ENCODE results near the gene GABPB1.

Gene GABPB1

GRCh38 chr15:50365570-50365969 is 10.6 kb upstream of the GABPB1 start:
- Histone ChIP-seq H3K27ac (ENCODE audit: low read depth, low read length) (no peak overlapping the region), H3K9ac (ENCODE audit: low read depth, low read length) (no peak overlapping the region), H3K27me3 (ENCODE audit: insufficient read depth, low read length) (no peaks in the 10 kb centered on the region), H3K9me3 (ENCODE audit: insufficient read depth, low read depth, low read length) (no peaks in the 10 kb centered on the region), H3K4me1 (ENCODE audit: insufficient read depth, low read length) (no peaks in the 10 kb centered on the region), H3K4me3 (ENCODE audit: low read length) (no peak overlapping the region), H3K36me3 (ENCODE audit: insufficient read depth, low read length) (peaks cover 63% of the 10 kb centered on the region)
- 85% methylated on average over 2 of the region's 2 CpGs for WGBS

- Histone ChIP-seq H3K9me3 (ENCODE audit: insufficient read depth, low read depth, low read length) (no peaks in the 10 kb centered on the region), H3K4me3 (ENCODE audit: low read length) (no peak overlapping the region), H3K4me1 (ENCODE audit: insufficient read depth, low read length) (no peaks in the 10 kb centered on the region), H3K9ac (ENCODE audit: low read depth, low read length) (no peak overlapping the region), H3K27ac (ENCODE audit: low read depth, low read length) (no peak overlapping the region), H3K27me3 (ENCODE audit: insufficient read depth, low read length) (no peaks in the 10 kb centered on the region), H3K36me3 (ENCODE audit: insufficient read depth, low read length) (peaks cover 76% of the 10 kb centered on the region)
- 91% methylated on average over 2 of the region's 2 CpGs for WGBS
Measured at GRCh38 chr15:50363612-50364011, 8.6 kb upstream of the GABPB1 start.

- H3K9me3 ChIP-seq (ENCODE audit: insufficient read depth, low read depth, low read length), result no peaks in the 10 kb centered on the region
- no peak overlapping the region for H3K27ac ChIP-seq (ENCODE audit: low read depth, low read length)
- H3K36me3 ChIP-seq (ENCODE audit: insufficient read depth, low read length), result peaks cover 85% of the 10 kb centered on the region
- WGBS, result 86% methylated on average over 5 of the region's 6 CpGs
- no peak overlapping the region for H3K9ac ChIP-seq (ENCODE audit: low read depth, low read length)
- no peak overlapping the region for H3K4me3 ChIP-seq (ENCODE audit: low read length)
- no peaks in the 10 kb centered on the region for H3K27me3 ChIP-seq (ENCODE audit: insufficient read depth, low read length)
- H3K4me1 ChIP-seq (ENCODE audit: insufficient read depth, low read length), result peaks cover 4% of the 10 kb centered on the region; the same call in 1 of the 2 replicates
Measured at GRCh38 chr15:50361756-50362155, 6.8 kb upstream of the GABPB1 start.

- Histone ChIP-seq H3K9me3 (ENCODE audit: insufficient read depth, low read depth, low read length) (no peaks in the 10 kb centered on the region), H3K27ac (ENCODE audit: low read depth, low read length) (no peak overlapping the region), H3K36me3 (ENCODE audit: insufficient read depth, low read length) (peaks cover 68% of the 10 kb centered on the region), H3K4me1 (ENCODE audit: insufficient read depth, low read length) (peaks cover 11% of the 10 kb centered on the region; the same call in 1 of the 2 replicates), H3K27me3 (ENCODE audit: insufficient read depth, low read length) (no peaks in the 10 kb centered on the region), H3K9ac (ENCODE audit: low read depth, low read length) (no peak overlapping the region), H3K4me3 (ENCODE audit: low read length) (no peak overlapping the region)
- WGBS, result 86% methylated on average over 1 of the region's 1 CpG
Measured at GRCh38 chr15:50358845-50359244, 3.8 kb upstream of the GABPB1 start.

- H3K4me3 ChIP-seq (ENCODE audit: low read length), result peak overlapping the region; percentile 91
- H3K9me3 ChIP-seq (ENCODE audit: insufficient read depth, low read depth, low read length), result no peaks in the 10 kb centered on the region
- no peaks in the 10 kb centered on the region for H3K27me3 ChIP-seq (ENCODE audit: insufficient read depth, low read length)
- 12% methylated on average over 2 of the region's 2 CpGs for WGBS
- H3K4me1 ChIP-seq (ENCODE audit: insufficient read depth, low read length), result peaks cover 23% of the 10 kb centered on the region
- H3K27ac ChIP-seq (ENCODE audit: low read depth, low read length), result peak overlapping the region; percentile 95
- H3K36me3 ChIP-seq (ENCODE audit: insufficient read depth, low read length), result peaks cover 40% of the 10 kb centered on the region
- H3K9ac ChIP-seq (ENCODE audit: low read depth, low read length), result peak overlapping the region; percentile 99
Measured at GRCh38 chr15:50355980-50356379, 982 bp upstream of the GABPB1 start.

GRCh38 chr15:50355619-50355905 is 564 bp upstream of the GABPB1 start:
- 1% methylated on average over 8 of the region's 8 CpGs for WGBS
- no peaks in the 10 kb centered on the region for H3K9me3 ChIP-seq (ENCODE audit: insufficient read depth, low read depth, low read length)
- peak overlapping the region; percentile 99 for H3K9ac ChIP-seq (ENCODE audit: low read depth, low read length)
- H3K27me3 ChIP-seq (ENCODE audit: insufficient read depth, low read length), result no peaks in the 10 kb centered on the region
- peak overlapping the region; percentile 91 for H3K4me3 ChIP-seq (ENCODE audit: low read length)
- peaks cover 37% of the 10 kb centered on the region for H3K36me3 ChIP-seq (ENCODE audit: insufficient read depth, low read length)
- H3K27ac ChIP-seq (ENCODE audit: low read depth, low read length), result peak overlapping the region; percentile 95
- H3K4me1 ChIP-seq (ENCODE audit: insufficient read depth, low read length), result peaks cover 23% of the 10 kb centered on the region

- WGBS, result under 1% methylated on average over 79 of the region's 79 CpGs
Measured at GRCh38 chr15:50353975-50354837, 792 bp downstream of the GABPB1 start.

GRCh38 chr15:50353251-50353974 is 1.6 kb downstream of the GABPB1 start:
- peak overlapping the region; percentile 95 for H3K27ac ChIP-seq (ENCODE audit: low read depth, low read length)
- peak overlapping the region; percentile 99 for H3K9ac ChIP-seq (ENCODE audit: low read depth, low read length)
- H3K4me1 ChIP-seq (ENCODE audit: insufficient read depth, low read length), result peaks cover 23% of the 10 kb centered on the region
- peaks cover 19% of the 10 kb centered on the region for H3K36me3 ChIP-seq (ENCODE audit: insufficient read depth, low read length)
- WGBS, result 23% methylated on average over 6 of the region's 6 CpGs
- peak overlapping the region; percentile 91 for H3K4me3 ChIP-seq (ENCODE audit: low read length)
- no peaks in the 10 kb centered on the region for H3K27me3 ChIP-seq (ENCODE audit: insufficient read depth, low read length)
- H3K9me3 ChIP-seq (ENCODE audit: insufficient read depth, low read depth, low read length), result no peaks in the 10 kb centered on the region

More at GRCh38 chr15:50353975-50354837, 792 bp downstream of the GABPB1 start:
- peaks cover 23% of the 10 kb centered on the region for H3K4me1 ChIP-seq (ENCODE audit: insufficient read depth, low read length)
- H3K4me3 ChIP-seq (ENCODE audit: low read length), result peak overlapping the region; percentile 91
- H3K27me3 ChIP-seq (ENCODE audit: insufficient read depth, low read length), result no peaks in the 10 kb centered on the region
- peaks cover 27% of the 10 kb centered on the region for H3K36me3 ChIP-seq (ENCODE audit: insufficient read depth, low read length)
- H3K9me3 ChIP-seq (ENCODE audit: insufficient read depth, low read depth, low read length), result no peaks in the 10 kb centered on the region
- peak overlapping the region; percentile 99 for H3K9ac ChIP-seq (ENCODE audit: low read depth, low read length)
- peak overlapping the region; percentile 95 for H3K27ac ChIP-seq (ENCODE audit: low read depth, low read length)

GRCh38 chr15:50350621-50351020 is 4.4 kb downstream of the GABPB1 start:
- no peaks in the 10 kb centered on the region for H3K27me3 ChIP-seq (ENCODE audit: insufficient read depth, low read length)
- WGBS, result 90% methylated on average over 3 of the region's 3 CpGs
- H3K36me3 ChIP-seq (ENCODE audit: insufficient read depth, low read length), result peaks cover 3% of the 10 kb centered on the region; the same call in 1 of the 2 replicates
- H3K4me1 ChIP-seq (ENCODE audit: insufficient read depth, low read length), result peaks cover 13% of the 10 kb centered on the region
- H3K4me3 ChIP-seq (ENCODE audit: low read length), result no peak overlapping the region
- no peak overlapping the region for H3K9ac ChIP-seq (ENCODE audit: low read depth, low read length)
- no peaks in the 10 kb centered on the region for H3K9me3 ChIP-seq (ENCODE audit: insufficient read depth, low read depth, low read length)
- no peak overlapping the region for H3K27ac ChIP-seq (ENCODE audit: low read depth, low read length)

- H3K9ac ChIP-seq (ENCODE audit: low read depth, low read length), result no peak overlapping the region
- no peaks in the 10 kb centered on the region for H3K27me3 ChIP-seq (ENCODE audit: insufficient read depth, low read length)
- 97% methylated on average over 5 of the region's 5 CpGs for WGBS
Measured at GRCh38 chr15:50345298-50345697, 9.7 kb downstream of the GABPB1 start.

GRCh38 chr15:50344006-50344464 is 11.0 kb downstream of the GABPB1 start:
- no peaks in the 10 kb centered on the region for H3K4me1 ChIP-seq (ENCODE audit: insufficient read depth, low read length)
- peaks cover 3% of the 10 kb centered on the region; the same call in 1 of the 2 replicates for H3K36me3 ChIP-seq (ENCODE audit: insufficient read depth, low read length)
- no peak overlapping the region for H3K27ac ChIP-seq (ENCODE audit: low read depth, low read length)
- no peaks in the 10 kb centered on the region for H3K27me3 ChIP-seq (ENCODE audit: insufficient read depth, low read length)
- no peak overlapping the region for H3K9ac ChIP-seq (ENCODE audit: low read depth, low read length)
- 90% methylated on average over 3 of the region's 3 CpGs for WGBS
- H3K4me3 ChIP-seq (ENCODE audit: low read length), result no peak overlapping the region
- no peaks in the 10 kb centered on the region for H3K9me3 ChIP-seq (ENCODE audit: insufficient read depth, low read depth, low read length)

More at GRCh38 chr15:50345298-50345697, 9.7 kb downstream of the GABPB1 start:
- H3K9me3 ChIP-seq (ENCODE audit: insufficient read depth, low read depth, low read length), result no peaks in the 10 kb centered on the region
- H3K36me3 ChIP-seq (ENCODE audit: insufficient read depth, low read length), result peaks cover 3% of the 10 kb centered on the region; the same call in 1 of the 2 replicates
- H3K4me3 ChIP-seq (ENCODE audit: low read length), result no peak overlapping the region
- H3K27ac ChIP-seq (ENCODE audit: low read depth, low read length), result no peak overlapping the region
- no peaks in the 10 kb centered on the region for H3K4me1 ChIP-seq (ENCODE audit: insufficient read depth, low read length)
